Hindlimb muscle (tissue), 1 donor: ENCODE measurements around the gene ZNF41. TPM values are rescaled to one million over a fixed set of nuclear protein-coding genes. Genes with fewer than 3 reads are reported as not detected.
"Not testable (repeated sequence)": the region's sequence is repeated elsewhere in the genome, so short reads cannot be mapped to it uniquely, and the experiment has no call there.

Experiments
- DNase-seq: peaks from one replicate; pipeline ENCODE4 v3.0.0-alpha.2; 2013
- polyA plus RNA-seq: library from polyadenylated mRNA; unstranded; fragments of 120-200 nt; gene quantifications from one replicate; pipeline ENCODE4 v1.2.1, GENCODE V29; 2013; ENCODE audit not compliant: insufficient read length

ZNF41 gene
- 10.7 TPM for polyA plus RNA-seq

GRCh38 chrX:47482512-47483305, at the start of gene ZNF41:
TSS of gene ZNF41 (minus strand) at chrX:47483222. CDS start at chrX:47467481, 15,741 bp downstream.
- DNase-seq, result peak; percentile 76

DNA sequence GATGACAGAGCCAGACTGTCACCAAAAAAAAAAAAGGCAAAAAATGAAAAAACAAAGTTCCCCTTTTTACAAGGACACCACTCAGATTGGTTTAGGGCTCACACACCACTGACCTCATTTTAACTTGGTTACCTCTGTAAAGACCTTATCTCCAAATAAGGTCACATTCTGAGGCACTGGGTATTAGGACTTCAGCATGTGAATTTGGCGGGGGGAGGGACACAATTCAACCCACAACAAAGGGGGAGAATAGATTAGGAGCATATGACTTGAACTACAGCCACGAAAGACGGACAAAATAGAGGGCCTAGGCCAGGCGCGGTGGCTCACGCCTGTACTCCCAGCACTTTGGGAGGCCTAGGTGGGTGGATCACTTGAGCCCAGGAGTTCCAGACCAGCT, 47.0 kb upstream of the ZNF41 start:
- no peak for DNase-seq

- no peak for DNase-seq
Measured at GRCh38 chrX:47529548-47529947, 46.5 kb upstream of the ZNF41 start.

DNA sequence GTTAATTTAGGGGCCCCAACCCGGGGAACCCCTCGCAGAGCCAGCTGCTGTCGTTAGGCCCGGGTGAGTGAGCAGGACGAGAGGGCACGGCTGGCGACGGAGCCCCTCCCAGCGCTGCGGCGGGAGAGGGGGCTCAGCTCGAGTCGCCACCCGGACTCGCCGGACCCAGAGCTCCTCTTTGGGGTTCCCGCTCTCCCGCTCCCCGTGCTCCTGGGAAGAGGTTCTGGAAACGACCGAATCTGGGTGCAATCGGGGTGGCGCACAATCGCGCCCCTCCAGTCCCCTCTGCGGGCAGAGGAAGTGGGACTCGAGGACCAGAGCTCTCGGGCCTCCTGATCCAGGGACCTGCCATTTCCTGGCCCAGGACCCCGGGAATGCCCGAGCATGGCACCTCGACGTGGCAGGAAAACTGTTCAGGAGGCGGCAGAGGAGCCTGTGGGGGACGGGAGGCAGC, 40.7 kb upstream of the ZNF41 start:
- DNase-seq, result peak; percentile 6

DNA sequence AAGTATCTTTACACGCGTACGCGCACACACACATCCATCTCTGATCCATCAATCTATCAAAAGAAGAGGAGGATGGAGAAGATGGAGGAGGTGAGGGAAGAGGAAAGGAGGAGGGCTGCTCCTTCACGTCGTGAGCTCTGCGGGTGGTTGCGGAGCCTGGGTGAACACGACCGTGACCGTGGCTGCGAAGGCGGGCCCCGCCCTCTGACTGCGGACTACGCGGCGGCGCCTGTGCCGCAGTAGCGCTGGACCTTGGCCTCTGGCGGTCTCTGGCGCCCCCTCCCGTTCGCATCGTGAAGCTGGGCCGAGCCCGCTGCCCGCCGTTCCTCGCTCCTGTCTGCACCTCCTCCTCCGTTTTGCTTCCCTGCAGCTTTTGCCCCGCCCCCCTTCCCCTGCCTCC, 40.3 kb upstream of the ZNF41 start:
- DNase-seq, result peak; percentile 82

- no peak for DNase-seq
Measured at GRCh38 chrX:47518144-47518543, 35.1 kb upstream of the ZNF41 start.

- no peak for DNase-seq
Measured at GRCh38 chrX:47515941-47516665, 33.1 kb upstream of the ZNF41 start.

DNA sequence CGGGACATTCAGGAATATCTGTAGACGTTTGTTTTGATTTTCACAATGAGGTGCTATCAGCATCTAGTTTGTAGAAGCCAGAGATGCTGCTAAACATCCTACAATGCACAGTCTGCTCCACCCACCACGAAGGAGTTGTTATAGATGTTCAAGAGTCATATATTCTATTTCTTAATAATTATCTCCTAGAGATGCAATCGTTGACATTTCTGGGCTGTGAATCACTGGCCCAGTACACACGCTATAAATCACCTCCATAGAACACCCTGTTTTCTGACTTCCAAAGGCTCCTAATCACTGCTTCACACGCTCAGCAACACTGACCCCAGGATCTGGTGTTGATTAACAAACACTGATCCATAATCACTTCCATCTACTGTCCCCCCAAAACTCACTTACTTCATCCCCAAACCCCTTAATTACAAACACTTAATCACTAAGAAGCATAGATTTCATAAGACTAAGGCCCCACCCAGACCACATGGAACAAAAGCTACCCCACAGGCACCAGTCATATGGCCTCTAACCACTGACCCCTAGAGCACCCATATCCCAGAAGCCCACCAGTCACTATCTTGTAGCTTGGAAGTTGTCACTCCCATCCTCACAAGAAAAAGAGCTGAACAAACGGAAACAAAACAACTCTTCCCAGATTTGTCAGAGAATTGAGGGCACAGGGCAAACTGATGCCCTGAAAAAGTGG, 31.7 kb upstream of the ZNF41 start:
- no peak for DNase-seq

GRCh38 chrX:47513034-47513965, 30.3 kb upstream of the ZNF41 start:
- not testable (repeated sequence) for DNase-seq

DNA sequence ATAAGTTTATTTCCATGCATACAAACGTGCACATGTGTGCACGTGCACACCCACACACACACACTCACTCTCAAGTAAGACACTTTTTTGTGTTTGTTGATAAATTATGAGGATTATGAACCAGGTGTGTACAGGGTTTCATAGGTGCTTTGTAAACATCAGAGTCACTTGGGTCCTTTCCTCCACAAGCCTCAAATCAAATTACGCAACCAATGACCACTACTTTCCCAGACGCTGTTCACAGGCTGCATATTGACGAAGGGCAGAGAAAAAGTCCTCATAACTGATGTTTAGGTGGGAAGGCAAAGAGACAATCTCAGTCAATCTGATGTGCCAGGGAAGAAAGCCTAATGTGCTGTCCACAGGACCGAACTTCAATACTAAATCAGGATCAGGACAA, 29.4 kb upstream of the ZNF41 start:
- DNase-seq, result not testable (repeated sequence)

DNA sequence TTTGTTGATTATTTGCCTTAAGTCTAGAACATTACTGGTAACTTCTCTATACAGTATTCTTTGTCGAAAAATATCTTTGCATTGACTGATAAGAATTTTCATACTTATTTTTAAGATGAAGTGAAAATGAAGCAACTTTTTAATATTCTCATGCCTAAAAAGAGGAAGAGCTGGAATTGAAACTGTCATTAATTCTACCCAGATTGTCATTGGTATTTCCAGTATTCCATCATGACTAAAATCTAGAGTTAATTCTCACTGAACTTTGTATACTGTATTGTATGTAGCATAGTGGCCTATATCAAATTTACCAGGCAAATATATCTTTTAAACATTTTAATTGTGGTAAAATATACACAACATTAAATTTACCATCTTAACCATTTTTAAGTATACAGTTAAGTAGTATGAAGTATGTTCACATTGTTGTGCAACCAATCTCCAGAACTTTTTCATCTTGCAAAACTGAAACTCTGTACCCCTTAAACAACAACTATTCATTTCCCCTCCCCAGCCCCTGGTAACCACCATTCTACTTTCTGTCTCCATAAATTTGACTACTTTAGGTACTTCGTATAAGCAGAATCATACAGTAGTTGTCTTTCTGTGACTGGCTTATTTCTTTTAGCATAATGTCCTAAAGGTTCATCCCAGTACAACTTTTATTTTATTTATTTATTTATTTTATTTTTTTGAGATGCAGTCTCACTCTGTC, 24.3 kb upstream of the ZNF41 start:
- no peak for DNase-seq

GRCh38 chrX:47503151-47503550, 20.1 kb upstream of the ZNF41 start:
- DNase-seq, result no peak

- no peak for DNase-seq
Measured at GRCh38 chrX:47502316-47503125, 19.5 kb upstream of the ZNF41 start.

GRCh38 chrX:47501226-47502074, 18.4 kb upstream of the ZNF41 start:
- DNase-seq, result no peak

DNA sequence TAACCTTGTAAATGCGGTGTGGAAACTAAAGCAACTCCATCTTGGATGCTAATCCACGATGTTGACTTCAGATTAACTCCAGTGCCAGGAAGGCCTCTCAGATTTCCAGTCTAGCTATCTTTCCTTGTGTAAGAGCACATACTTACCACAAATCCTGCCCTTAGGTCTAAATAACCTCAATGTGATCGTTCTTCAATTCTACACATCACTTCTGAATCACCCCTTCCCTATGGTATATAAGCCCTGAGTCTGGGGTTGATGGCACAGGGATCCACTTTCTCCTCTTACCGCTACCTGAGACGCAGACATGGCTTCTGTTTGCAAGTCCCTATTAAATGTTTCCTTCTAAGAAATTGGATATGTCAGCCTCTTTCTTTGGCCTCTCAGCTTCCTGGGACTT, 17.5 kb upstream of the ZNF41 start:
- no peak for DNase-seq

DNA sequence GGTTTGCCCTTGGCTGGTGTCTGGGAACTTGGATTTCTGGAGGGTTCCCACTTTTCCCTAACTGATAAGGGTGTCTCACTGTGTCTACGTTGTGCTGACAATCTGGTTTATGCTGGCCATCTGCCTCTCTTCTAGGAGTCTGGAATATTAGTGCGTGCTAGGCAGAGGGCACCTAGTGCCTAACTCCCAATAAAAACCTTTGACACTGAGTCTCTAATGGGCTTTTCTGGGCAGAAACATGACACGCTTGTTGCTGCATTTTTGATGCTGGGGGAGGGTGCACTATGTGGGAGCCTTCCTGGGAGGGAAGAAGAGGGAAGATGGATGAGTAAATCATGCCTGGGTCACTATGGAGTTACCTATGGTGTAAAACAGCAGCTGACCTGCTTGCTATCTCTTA, 16.3 kb upstream of the ZNF41 start:
- no peak for DNase-seq

DNA sequence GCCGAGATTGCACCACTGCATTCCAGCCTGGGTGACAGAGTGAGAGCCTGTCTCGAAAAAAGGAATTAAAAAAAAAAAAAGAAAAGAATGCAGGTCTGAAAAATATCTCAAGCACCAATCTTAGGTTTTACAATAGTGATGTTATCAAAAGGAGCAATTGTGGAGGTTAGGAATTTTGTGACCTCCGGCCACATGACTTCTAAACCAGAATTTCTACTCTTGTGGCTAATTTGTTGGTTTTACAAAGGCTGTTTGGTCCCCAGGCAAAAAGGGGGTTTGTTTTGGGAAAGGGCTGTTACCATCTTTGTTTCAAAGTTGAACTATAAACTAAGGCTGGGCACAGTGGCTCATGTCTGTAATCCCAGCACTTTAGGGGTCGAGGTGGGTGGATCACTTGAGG, 15.4 kb upstream of the ZNF41 start:
- DNase-seq, result no peak

- no peak for DNase-seq
Measured at GRCh38 chrX:47497271-47497888, 14.4 kb upstream of the ZNF41 start.

- DNase-seq, result not testable (repeated sequence)
Measured at GRCh38 chrX:47492133-47492532, 9.1 kb upstream of the ZNF41 start.
